Loucy (cell line): ENCODE results near the gene ODF2.

Experiments
- CTCF ChIP-seq: fragments of 200-600 bp; sonication (generic); conservative IDR thresholded peaks from 2 replicates; pipeline ENCODE4 v1.5.1; 2014; ENCODE audit warnings: mild to moderate bottlenecking, antibody characterized with exemption, low read length
- EZH2phosphoT487 ChIP-seq: fragments of 200-600 bp; IDR thresholded peaks from 2 replicates; pipeline ENCODE4 v1.6.1; 2018; ENCODE audit warnings: antibody characterized with exemption, mild to moderate bottlenecking, moderate library complexity, borderline replicate concordance

GRCh38 chr9:128526720-128527119 lies 70.9 kb downstream of the ODF2 start:
- TF ChIP-seq CTCF (no peak), EZH2phosphoT487 (no peak)
